Endodermal cell (in vitro differentiated cells): ENCODE data around the gene DCHS1. TPM values are rescaled to one million over a fixed set of nuclear protein-coding genes. Genes with fewer than 3 reads are reported as not detected.
"Not testable (repeated sequence)": the region's sequence is repeated elsewhere in the genome, so short reads cannot be mapped to it uniquely, and the experiment has no call there.

Experiments used
- DNase-seq: peaks from one replicate; pipeline ENCODE4 v3.0.0-alpha.2; 2017
- H3K27ac ChIP-seq: 2 replicates; pipeline ENCODE4 v1.5.1; 2013; ENCODE audit warnings: mild to moderate bottlenecking, low read depth, low read length, moderate library complexity
- H3K27me3 ChIP-seq: 2 replicates; pipeline ENCODE4 v1.6.1; 2013; ENCODE audit warnings: mild to moderate bottlenecking, low read length, moderate library complexity; ENCODE audit not compliant: insufficient read depth, control insufficient read depth, poor library complexity, severe bottlenecking
- H3K36me3 ChIP-seq: 2 replicates; pipeline ENCODE4 v1.7.0; 2013; ENCODE audit warnings: mild to moderate bottlenecking, low read length, moderate library complexity; ENCODE audit not compliant: control insufficient read depth, insufficient read depth
- H3K4me1 ChIP-seq: one replicate; pipeline ENCODE4 v1.7.0; 2013; ENCODE audit warnings: low read length; ENCODE audit not compliant: control insufficient read depth, insufficient read depth
- H3K4me3 ChIP-seq: 2 replicates; pipeline ENCODE4 v1.5.1; 2013; ENCODE audit warnings: mild to moderate bottlenecking, low read length, moderate library complexity
- H3K9ac ChIP-seq: 2 replicates; pipeline ENCODE4 v1.6.1; 2013; ENCODE audit warnings: mild to moderate bottlenecking, low read length, moderate library complexity; ENCODE audit not compliant: poor library complexity, severe bottlenecking; ENCODE audit errors: extremely low read depth
- H3K9me3 ChIP-seq: 2 replicates; pipeline ENCODE4 v1.6.1; 2013; ENCODE audit warnings: mild to moderate bottlenecking, low read length, moderate library complexity; ENCODE audit not compliant: control insufficient read depth
- H3K27ac Mint-ChIP-seq: 2 replicates; pipeline ENCODE4 v1.8.0; 2020; ENCODE audit warnings: mixed read lengths
- H3K27me3 Mint-ChIP-seq: 2 replicates; pipeline ENCODE4 v1.8.0; 2021; ENCODE audit warnings: mild to moderate bottlenecking, mixed read lengths; ENCODE audit not compliant: insufficient read depth
- H3K36me3 Mint-ChIP-seq: 2 replicates; pipeline ENCODE4 v1.8.0; 2020; ENCODE audit warnings: low read depth, mixed read lengths
- H3K4me1 Mint-ChIP-seq: 2 replicates; pipeline ENCODE4 v1.8.0; 2020; ENCODE audit warnings: mixed read lengths
- H3K4me3 Mint-ChIP-seq: 2 replicates; pipeline ENCODE4 v1.8.0; 2020; ENCODE audit warnings: mild to moderate bottlenecking, moderate library complexity, mixed read lengths
- H3K9me3 Mint-ChIP-seq: 2 replicates; pipeline ENCODE4 v1.8.0; 2020; ENCODE audit warnings: mild to moderate bottlenecking, mixed read lengths
- CTCF ChIP-seq: fragments of 200-600 bp; sonication (generic); conservative IDR thresholded peaks from 2 replicates; pipeline ENCODE4 v1.5.0; 2021; ENCODE audit warnings: antibody characterized with exemption, mild to moderate bottlenecking
- WGBS, 2 experiments: methylation state at CpG; one replicate each; pipeline versions ENCODE4 v1.1.5 to v1.1.7; 2013; ENCODE audit warnings: missing lambda C conversion rate in 2 of 2, mixed read lengths in 1 of 2; ENCODE audit not compliant: insufficient coverage in 1 of 2, insufficient read length in 1 of 2; 5-methylcytosine and 5-hydroxymethylcytosine counted together
- total RNA-seq, 2 donors: library from RNA; stranded (reverse); fragmentation: NEBNext Ultra II Directional in 1 of 2; extraction: Animal tissue kit (Norgen Biotek cat#: 25700) in 1 of 2; gene quantifications; 2 replicates in 1 of 2; 3 replicates in 1 of 2; pipeline ENCODE4 v1.2.1, GENCODE V29; 2021

DCHS1 gene
- total RNA-seq, 2 donors from 2014 or later, result 13.7 to 14.3 TPM

- H3K4me3 ChIP-seq, result no peak overlapping the region
- Mint-ChIP-seq H3K27ac (no peak overlapping the region), H3K9me3 (peaks cover 15% of the 10 kb centered on the region), H3K27me3 (peaks cover 9% of the 10 kb centered on the region), H3K4me3 (no peak overlapping the region), H3K36me3 (peaks cover 2% of the 10 kb centered on the region), H3K4me1 (peaks cover 9% of the 10 kb centered on the region)
- no peak overlapping the region for H3K27ac ChIP-seq
- no peaks in the 10 kb centered on the region for H3K27me3 ChIP-seq
- peaks cover 12% of the 10 kb centered on the region for H3K9me3 ChIP-seq
- DNase-seq, result no peak
- no peak overlapping the region for H3K9ac ChIP-seq
- peaks cover 5% of the 10 kb centered on the region for H3K4me1 ChIP-seq
- no peak for TF ChIP-seq CTCF
- H3K36me3 ChIP-seq, result no peaks in the 10 kb centered on the region
Measured at GRCh38 chr11:6692128-6692527, 36.5 kb upstream of the DCHS1 start.

- Mint-ChIP-seq H3K9me3 (peaks cover 21% of the 10 kb centered on the region), H3K27me3 (peaks cover 10% of the 10 kb centered on the region)
- H3K27ac ChIP-seq, H3K4me1 Mint-ChIP-seq, H3K4me1 ChIP-seq, H3K36me3 ChIP-seq, H3K4me3 ChIP-seq, DNase-seq, H3K9ac ChIP-seq, H3K36me3 Mint-ChIP-seq, H3K27me3 ChIP-seq, H3K27ac Mint-ChIP-seq, H3K4me3 Mint-ChIP-seq: not testable (repeated sequence)
- 79 to 80% methylated on average over 5 to 6 of the region's 11 CpGs for WGBS, 2 experiments
- peaks cover 12% of the 10 kb centered on the region for H3K9me3 ChIP-seq
Measured at GRCh38 chr11:6690431-6691132, 35.0 kb upstream of the DCHS1 start.

DNA sequence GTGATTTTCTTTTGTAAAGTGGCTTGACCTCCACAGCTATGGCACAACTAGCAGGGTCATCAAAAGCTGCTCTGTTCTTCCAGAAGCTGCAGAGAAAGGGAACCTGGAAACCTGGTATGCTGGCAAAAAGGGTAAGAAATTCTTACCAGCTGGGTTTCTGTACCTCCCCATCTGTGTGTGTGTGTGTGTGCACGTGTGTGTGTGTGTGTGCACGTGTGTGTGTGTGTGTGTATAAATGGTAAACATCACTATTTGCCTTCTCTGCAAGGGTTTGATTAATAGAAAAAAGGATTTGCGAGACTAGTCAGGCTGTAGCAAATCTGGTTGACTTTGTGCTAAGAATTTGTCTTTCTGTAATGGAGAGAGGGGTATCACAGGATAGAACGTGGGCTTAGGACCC lies 32.3 kb upstream of the DCHS1 start:
- no peaks in the 10 kb centered on the region for H3K27me3 ChIP-seq
- no peaks in the 10 kb centered on the region for H3K36me3 ChIP-seq
- peaks cover 6% of the 10 kb centered on the region for H3K4me1 Mint-ChIP-seq
- no peak overlapping the region for H3K4me3 Mint-ChIP-seq
- H3K27ac ChIP-seq, result no peak overlapping the region
- no peak for TF ChIP-seq CTCF
- H3K9me3 Mint-ChIP-seq, result peaks cover 21% of the 10 kb centered on the region
- H3K9ac ChIP-seq, result no peak overlapping the region
- no peak overlapping the region for H3K4me3 ChIP-seq
- no peak overlapping the region for H3K27ac Mint-ChIP-seq
- H3K27me3 Mint-ChIP-seq, result peaks cover 11% of the 10 kb centered on the region
- peaks cover 2% of the 10 kb centered on the region for H3K36me3 Mint-ChIP-seq
- peaks cover 5% of the 10 kb centered on the region for H3K4me1 ChIP-seq
- peaks cover 12% of the 10 kb centered on the region for H3K9me3 ChIP-seq
- no peak for DNase-seq
- WGBS, 2 experiments, result 56 to 78% methylated on average over 1 to 4 of the region's 4 CpGs

GRCh38 chr11:6686006-6686405 lies 30.4 kb upstream of the DCHS1 start:
- Mint-ChIP-seq H3K27ac (no peak overlapping the region), H3K36me3 (peaks cover 8% of the 10 kb centered on the region), H3K4me1 (peaks cover 16% of the 10 kb centered on the region), H3K27me3 (peaks cover 11% of the 10 kb centered on the region), H3K4me3 (no peak overlapping the region), H3K9me3 (peaks cover 21% of the 10 kb centered on the region)
- no peak overlapping the region for H3K9ac ChIP-seq
- peaks cover 7% of the 10 kb centered on the region for H3K36me3 ChIP-seq
- H3K4me1 ChIP-seq, result peaks cover 7% of the 10 kb centered on the region
- no peaks in the 10 kb centered on the region for H3K27me3 ChIP-seq
- no peak overlapping the region for H3K27ac ChIP-seq
- H3K4me3 ChIP-seq, result no peak overlapping the region
- TF ChIP-seq CTCF, result no peak
- peaks cover 12% of the 10 kb centered on the region for H3K9me3 ChIP-seq
- DNase-seq, result no peak

- not testable (repeated sequence) for H3K27ac Mint-ChIP-seq, H3K27me3 ChIP-seq, H3K4me1 ChIP-seq, DNase-seq, H3K9me3 ChIP-seq, H3K27ac ChIP-seq
- Mint-ChIP-seq H3K27me3 (peaks cover 11% of the 10 kb centered on the region), H3K36me3 (peaks cover 18% of the 10 kb centered on the region), H3K9me3 (peaks cover 11% of the 10 kb centered on the region), H3K4me1 (peaks cover 17% of the 10 kb centered on the region), H3K4me3 (peak overlapping the region; percentile 98)
- WGBS, 2 experiments, result 65 to 98% methylated on average over 6 to 14 of the region's 14 CpGs
- Histone ChIP-seq H3K9ac (peak overlapping the region; percentile 58), H3K36me3 (peaks cover 16% of the 10 kb centered on the region), H3K4me3 (peak overlapping the region; percentile 100)
Measured at GRCh38 chr11:6684068-6684467, 28.5 kb upstream of the DCHS1 start.
